IPS DF 6.9 (cell line): ENCODE data around the gene ZBTB40.
A peak's percentile ranks its signal among the peaks of the same experiment; 100 is the strongest.

Source experiments
- DNase-seq: peaks from one replicate; pipeline ENCODE4 v3.0.0-alpha.2; 2013; ENCODE audit warnings: low read depth, low spot score
- H3K27ac ChIP-seq: one replicate; pipeline ENCODE4 v1.5.1; 2013; ENCODE audit warnings: low read length, control low read depth
- H3K27me3 ChIP-seq: 2 replicates; pipeline ENCODE4 v1.6.1; 2013; ENCODE audit warnings: mild to moderate bottlenecking, low read length; ENCODE audit not compliant: control insufficient read depth, insufficient read depth
- H3K36me3 ChIP-seq: 2 replicates; pipeline ENCODE4 v1.6.1; 2013; ENCODE audit warnings: low read length; ENCODE audit not compliant: control insufficient read depth, insufficient read depth
- H3K4me1 ChIP-seq: 2 replicates; pipeline ENCODE4 v1.6.1; 2013; ENCODE audit warnings: low read length; ENCODE audit not compliant: control insufficient read depth, insufficient read depth
- H3K4me3 ChIP-seq: 2 replicates; pipeline ENCODE4 v1.5.1; 2013; ENCODE audit warnings: mild to moderate bottlenecking, low read length
- H3K9me3 ChIP-seq: 2 replicates; pipeline ENCODE4 v1.6.1; 2013; ENCODE audit warnings: low read length, inconsistent platforms; ENCODE audit not compliant: control insufficient read depth, insufficient read depth
- WGBS: extraction: QIAGEN DNeasy Blood & Tissue Kit; methylation state at CpG from one replicate; pipeline ENCODE4 v1.1.7; 2013; ENCODE audit warnings: mixed read lengths, missing lambda C conversion rate; ENCODE audit not compliant: insufficient read length, insufficient coverage; 5-methylcytosine and 5-hydroxymethylcytosine counted together

Gene ZBTB40

DNA sequence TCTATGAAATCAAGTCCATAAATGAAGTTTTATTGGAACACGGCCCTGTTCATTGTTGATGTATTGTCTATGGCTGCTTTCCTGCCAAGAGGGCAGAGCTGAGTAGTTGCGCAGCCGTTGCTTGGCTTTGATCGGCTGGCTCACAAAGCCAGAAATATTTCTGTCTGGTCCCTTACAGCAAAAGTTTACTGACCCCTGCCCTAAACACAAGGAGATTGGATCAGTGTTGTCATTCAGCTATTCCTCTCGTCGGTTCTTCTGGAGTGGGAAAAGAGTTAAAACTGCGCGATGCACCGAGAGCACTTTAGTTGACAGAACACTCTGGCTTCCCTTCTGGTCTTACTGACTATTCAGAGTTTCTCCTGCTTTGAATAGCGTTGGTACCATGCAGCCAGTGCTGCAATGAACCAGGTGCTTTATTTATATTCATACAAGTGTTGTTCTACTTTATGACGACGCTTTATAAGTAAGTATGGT lies 868 bp downstream of the ZBTB40 start:
- no peak for DNase-seq
- Histone ChIP-seq H3K36me3 (no peaks in the 10 kb centered on the region), H3K4me3 (peak overlapping the region; percentile 89; the same call in 1 of the 2 replicates), H3K4me1 (peaks cover 2% of the 10 kb centered on the region; the same call in 1 of the 2 replicates), H3K27me3 (no peaks in the 10 kb centered on the region), H3K27ac (no peak overlapping the region), H3K9me3 (no peaks in the 10 kb centered on the region)
- no CpG with 5 or more reads among the region's 12 CpGs for WGBS

DNA sequence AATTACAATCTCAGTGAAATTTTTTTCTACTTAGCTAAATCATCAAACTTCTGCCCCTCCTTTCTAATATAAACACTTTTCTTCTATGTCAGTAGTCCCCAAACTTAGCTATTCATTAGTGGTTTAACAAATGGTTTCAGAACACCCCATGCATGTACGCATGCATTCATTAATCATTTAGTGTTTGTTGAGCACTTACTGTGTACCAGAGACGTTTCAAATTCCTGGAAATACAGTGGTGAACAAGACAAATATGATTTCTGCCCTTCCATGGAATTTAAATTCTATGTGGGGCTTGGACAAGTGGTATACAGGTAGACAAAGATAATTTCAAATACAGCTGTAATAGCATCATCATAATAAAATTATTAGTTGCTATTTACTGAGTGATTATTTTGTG lies 1.5 kb downstream of the ZBTB40 start:
- Histone ChIP-seq H3K27me3 (no peaks in the 10 kb centered on the region), H3K4me1 (peaks cover 2% of the 10 kb centered on the region; the same call in 1 of the 2 replicates), H3K36me3 (no peaks in the 10 kb centered on the region), H3K27ac (no peak overlapping the region), H3K9me3 (no peaks in the 10 kb centered on the region), H3K4me3 (no peak overlapping the region)
- DNase-seq: no peak
- WGBS: no CpG with 5 or more reads among the region's 2 CpGs

- Histone ChIP-seq H3K9me3 (no peaks in the 10 kb centered on the region), H3K27me3 (no peaks in the 10 kb centered on the region), H3K4me1 (peaks cover 2% of the 10 kb centered on the region; the same call in 1 of the 2 replicates), H3K4me3 (no peak overlapping the region), H3K36me3 (no peaks in the 10 kb centered on the region), H3K27ac (no peak overlapping the region)
- no CpG with 5 or more reads among the region's 4 CpGs for WGBS
- no peak for DNase-seq
Measured at GRCh38 chr1:22454476-22455056, 2.9 kb downstream of the ZBTB40 start.

DNA sequence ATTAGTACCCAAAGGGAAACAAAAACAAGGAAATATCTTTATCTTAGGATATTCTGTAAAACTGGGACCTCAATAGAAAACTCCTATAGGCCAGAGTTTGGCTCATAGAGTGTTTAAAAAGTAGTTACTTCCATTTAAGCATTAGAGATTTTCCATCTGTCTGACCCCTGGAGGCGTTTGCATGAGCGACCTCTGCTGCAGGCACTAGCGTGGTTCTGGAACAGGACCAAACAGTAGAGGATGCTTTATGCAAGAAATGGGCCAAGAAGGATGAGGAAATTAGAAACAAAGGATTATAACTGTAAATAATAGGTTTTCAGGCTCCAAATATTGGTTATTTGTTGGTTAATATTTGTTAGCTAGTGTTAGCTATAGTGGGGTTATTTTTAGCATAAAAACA lies 5.7 kb downstream of the ZBTB40 start:
- no CpG with 5 or more reads among the region's 3 CpGs for WGBS
- no peaks in the 10 kb centered on the region for H3K9me3 ChIP-seq
- no peak overlapping the region for H3K4me3 ChIP-seq

GRCh38 chr1:22457836-22458235 lies 6.2 kb downstream of the ZBTB40 start:
- no peak overlapping the region for H3K27ac ChIP-seq
- no peaks in the 10 kb centered on the region for H3K9me3 ChIP-seq
- H3K36me3 ChIP-seq: no peaks in the 10 kb centered on the region
- H3K27me3 ChIP-seq: no peaks in the 10 kb centered on the region
- no peaks in the 10 kb centered on the region for H3K4me1 ChIP-seq
- no peak overlapping the region for H3K4me3 ChIP-seq
- no peak for DNase-seq

More for the DNA sequence above, 5.7 kb downstream of the ZBTB40 start:
- no peak for DNase-seq
- Histone ChIP-seq H3K27me3 (no peaks in the 10 kb centered on the region), H3K4me1 (no peaks in the 10 kb centered on the region), H3K36me3 (no peaks in the 10 kb centered on the region), H3K27ac (no peak overlapping the region)

DNA sequence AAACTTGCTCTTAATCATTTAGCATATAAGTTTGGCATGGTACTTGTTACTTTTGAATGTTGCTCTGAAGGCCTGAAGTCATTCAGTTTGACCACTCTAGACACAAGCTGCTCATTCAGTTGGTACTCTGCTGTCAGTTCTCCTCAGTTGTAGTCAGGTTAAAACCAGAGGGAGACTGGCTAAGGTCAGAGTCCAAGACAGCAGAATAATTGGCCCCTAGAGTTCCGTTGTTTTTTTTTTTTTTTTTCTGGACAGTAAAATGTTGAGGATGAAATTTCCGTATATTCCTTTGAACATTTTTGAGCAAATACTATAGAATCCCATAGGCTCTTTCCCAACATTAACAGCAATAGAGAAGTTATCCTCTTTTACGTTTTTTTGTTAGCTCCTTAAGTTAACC lies 9.4 kb downstream of the ZBTB40 start:
- Histone ChIP-seq H3K4me1 (no peaks in the 10 kb centered on the region), H3K27ac (no peak overlapping the region), H3K36me3 (no peaks in the 10 kb centered on the region), H3K27me3 (no peaks in the 10 kb centered on the region), H3K4me3 (no peak overlapping the region), H3K9me3 (no peaks in the 10 kb centered on the region)
- no peak for DNase-seq
- WGBS: no CpG with 5 or more reads among the region's 3 CpGs

GRCh38 chr1:22461678-22462527 lies 10.3 kb downstream of the ZBTB40 start:
- Histone ChIP-seq H3K4me3 (no peak overlapping the region), H3K4me1 (no peaks in the 10 kb centered on the region), H3K9me3 (no peaks in the 10 kb centered on the region), H3K27ac (no peak overlapping the region), H3K36me3 (no peaks in the 10 kb centered on the region), H3K27me3 (no peaks in the 10 kb centered on the region)
- WGBS: no CpG with 5 or more reads among the region's 6 CpGs
- no peak for DNase-seq

GRCh38 chr1:22462928-22463327 lies 11.3 kb downstream of the ZBTB40 start:
- Histone ChIP-seq H3K36me3 (no peaks in the 10 kb centered on the region), H3K27me3 (no peaks in the 10 kb centered on the region), H3K27ac (no peak overlapping the region), H3K4me1 (no peaks in the 10 kb centered on the region), H3K4me3 (no peak overlapping the region), H3K9me3 (no peaks in the 10 kb centered on the region)
- no peak for DNase-seq
- WGBS: no CpG with 5 or more reads among the region's 4 CpGs

GRCh38 chr1:22465015-22465565 lies 13.4 kb downstream of the ZBTB40 start:
- no CpG with 5 or more reads among the region's 9 CpGs for WGBS
- H3K4me3 ChIP-seq: no peak overlapping the region
- no peak for DNase-seq

DNA sequence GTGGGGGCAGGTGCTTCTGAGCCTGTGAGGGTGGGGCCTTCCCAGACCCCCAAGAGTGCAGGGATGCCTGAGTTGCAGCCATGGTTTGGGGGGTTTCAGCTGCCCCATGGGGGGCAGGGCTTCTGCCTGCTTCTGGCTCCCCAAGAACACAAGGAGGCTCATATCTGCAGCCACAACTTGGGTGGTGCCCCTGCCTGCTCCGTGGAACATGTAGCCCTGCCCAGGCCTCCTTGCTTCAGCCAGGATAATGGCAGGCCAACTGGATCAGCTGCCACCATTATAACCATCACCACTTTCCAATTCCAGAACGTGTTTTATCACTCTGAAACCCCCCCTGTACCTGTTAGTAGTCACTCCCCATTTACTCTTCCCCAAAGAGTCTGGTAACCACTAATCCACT lies 14.0 kb downstream of the ZBTB40 start:
- Histone ChIP-seq H3K9me3 (no peaks in the 10 kb centered on the region), H3K4me1 (no peaks in the 10 kb centered on the region), H3K4me3 (no peak overlapping the region), H3K27me3 (no peaks in the 10 kb centered on the region), H3K36me3 (no peaks in the 10 kb centered on the region), H3K27ac (no peak overlapping the region)
- no CpG with 5 or more reads among the region's 2 CpGs for WGBS
- DNase-seq: no peak

More at GRCh38 chr1:22465015-22465565, 13.4 kb downstream of the ZBTB40 start:
- H3K27me3 ChIP-seq: no peaks in the 10 kb centered on the region
- no peaks in the 10 kb centered on the region for H3K9me3 ChIP-seq
- H3K27ac ChIP-seq: no peak overlapping the region
- no peaks in the 10 kb centered on the region for H3K4me1 ChIP-seq
- no peaks in the 10 kb centered on the region for H3K36me3 ChIP-seq
